ENCODE data around the gene MYNN.

MYNN gene

DNA sequence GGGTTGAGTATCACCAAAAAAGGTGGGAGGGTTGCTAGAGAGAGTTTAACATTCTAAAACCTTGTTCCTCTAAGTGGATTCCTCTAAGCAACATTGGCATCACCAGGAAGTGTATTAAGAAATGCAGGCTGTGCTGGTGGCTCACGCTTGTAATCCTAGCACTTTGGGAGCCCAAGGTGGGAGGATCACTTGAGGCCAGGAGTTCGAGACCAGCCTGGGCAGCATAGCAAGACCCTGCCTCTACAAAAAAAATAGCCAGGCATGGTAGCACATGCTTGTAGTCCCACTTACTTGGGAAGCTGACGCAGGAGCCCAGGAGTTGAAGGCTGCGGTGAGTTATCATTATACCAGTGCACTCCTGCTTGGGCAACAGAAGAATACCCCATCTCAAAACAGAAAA is 4.6 kb downstream of the MYNN start:
- no peak for DNase-seq (ENCODE audit: low read depth in 3 of 3)

DNA sequence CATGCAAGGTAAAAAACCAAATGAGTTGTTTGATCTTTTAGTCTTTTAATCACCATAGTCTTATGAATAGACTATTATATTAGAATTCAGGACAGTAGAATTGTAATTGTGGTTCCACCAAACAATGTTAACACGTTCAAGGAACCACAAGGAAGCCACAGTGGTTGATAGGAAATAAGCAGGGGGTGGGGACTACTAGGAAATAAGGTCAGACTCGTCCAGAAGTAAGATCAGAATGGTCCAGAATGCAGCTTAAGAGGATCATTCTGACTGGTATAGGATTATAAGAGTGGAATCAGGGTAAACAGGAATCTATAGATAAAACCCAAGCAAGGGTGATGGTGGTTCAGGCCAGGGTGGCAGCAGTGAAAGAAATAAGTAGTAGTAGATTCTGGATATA is 7.5 kb downstream of the MYNN start:
- DNase-seq (ENCODE audit: low read depth in 3 of 3), result no peak

DNA sequence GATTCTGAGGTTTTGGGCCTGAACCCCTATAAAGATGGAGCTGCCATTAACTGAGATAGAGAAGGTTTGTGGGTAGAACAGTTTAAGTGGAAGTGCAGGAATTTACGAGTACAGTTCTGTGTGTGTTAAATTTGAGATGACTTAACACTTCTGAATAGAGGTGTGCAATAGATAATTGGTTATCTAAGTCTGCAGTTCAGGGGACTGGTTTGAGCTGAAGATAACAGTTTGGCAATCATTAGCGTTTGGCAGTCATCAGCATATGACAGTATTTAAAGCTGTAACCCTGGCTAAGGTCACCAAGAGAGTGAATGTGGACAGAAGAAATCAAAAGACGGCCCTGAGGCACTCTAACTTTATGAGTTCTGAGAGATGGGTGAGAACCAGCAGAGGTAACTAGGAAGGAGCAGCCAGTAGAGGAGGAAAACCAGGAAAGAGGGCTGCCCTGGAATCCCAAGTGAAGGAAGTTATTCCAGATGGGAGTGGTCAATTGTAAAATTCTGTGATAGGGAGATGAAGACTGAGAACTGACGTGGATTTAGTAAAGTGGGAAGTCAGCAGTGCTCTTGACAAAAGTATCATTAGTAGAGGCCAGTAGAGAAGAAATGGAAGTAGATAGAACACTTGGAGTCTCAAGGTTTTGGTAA is 8.1 kb downstream of the MYNN start:
- DNase-seq (ENCODE audit: low read depth in 3 of 3), result no peak

DNA sequence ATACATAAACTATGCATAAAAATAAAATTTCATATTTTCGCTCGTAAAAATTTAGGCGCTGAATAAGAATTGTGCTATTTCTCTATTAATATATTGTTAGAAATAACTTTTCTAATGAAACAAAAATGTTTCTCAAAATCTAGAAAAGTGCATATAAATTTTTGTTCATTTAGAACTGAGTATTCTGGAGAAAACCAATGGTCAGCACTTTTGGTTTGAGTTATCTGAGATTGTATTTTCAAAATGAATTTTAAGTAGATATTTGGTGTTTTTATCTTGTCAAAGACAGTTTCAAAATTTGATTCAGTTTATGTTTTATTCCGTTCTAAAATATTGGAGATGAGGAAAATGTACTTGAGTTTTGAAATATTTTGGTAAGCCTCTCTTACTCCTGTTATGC is 13.9 kb downstream of the MYNN start:
- no peak for DNase-seq (ENCODE audit: low read depth in 3 of 3)

DNA sequence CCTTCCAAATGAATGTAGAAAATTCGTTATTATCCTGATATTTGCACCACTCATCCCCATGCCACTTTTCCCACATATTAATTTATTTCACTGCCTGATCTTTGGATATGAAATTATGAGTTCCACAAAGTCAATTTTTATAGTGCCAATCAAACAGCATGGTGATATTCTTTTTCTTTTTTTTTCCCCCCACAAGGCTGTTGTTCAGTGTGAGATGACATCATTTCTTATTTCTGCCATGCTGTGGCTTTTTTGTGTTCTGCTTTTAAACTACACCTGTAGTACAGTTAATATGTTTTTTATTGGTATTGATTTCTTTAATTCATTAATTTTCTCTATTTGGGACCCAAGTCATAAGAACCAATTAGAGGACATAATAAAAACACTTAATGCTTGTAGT is 14.6 kb downstream of the MYNN start:
- no peak for DNase-seq (ENCODE audit: low read depth in 3 of 3)

DNA sequence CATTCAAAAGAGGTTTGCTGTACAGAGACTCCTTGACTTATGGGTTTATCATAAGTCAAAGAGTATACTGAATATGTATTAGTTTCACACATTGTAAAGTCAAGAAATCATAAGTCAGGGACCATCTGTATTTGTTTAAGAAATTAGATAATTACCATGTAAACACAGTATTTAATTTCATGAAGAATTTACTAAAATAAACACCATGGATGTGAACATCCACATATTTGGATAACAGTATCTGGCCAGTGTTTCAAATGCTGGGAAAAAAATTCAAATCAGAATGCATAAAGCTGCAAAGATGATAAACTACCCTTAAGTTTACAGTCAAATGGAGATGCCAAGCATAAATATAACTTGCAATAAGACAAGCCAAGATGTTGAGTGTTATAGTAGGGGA is 17.0 kb downstream of the MYNN start:
- DNase-seq (ENCODE audit: low read depth in 3 of 3), result no peak

DNA sequence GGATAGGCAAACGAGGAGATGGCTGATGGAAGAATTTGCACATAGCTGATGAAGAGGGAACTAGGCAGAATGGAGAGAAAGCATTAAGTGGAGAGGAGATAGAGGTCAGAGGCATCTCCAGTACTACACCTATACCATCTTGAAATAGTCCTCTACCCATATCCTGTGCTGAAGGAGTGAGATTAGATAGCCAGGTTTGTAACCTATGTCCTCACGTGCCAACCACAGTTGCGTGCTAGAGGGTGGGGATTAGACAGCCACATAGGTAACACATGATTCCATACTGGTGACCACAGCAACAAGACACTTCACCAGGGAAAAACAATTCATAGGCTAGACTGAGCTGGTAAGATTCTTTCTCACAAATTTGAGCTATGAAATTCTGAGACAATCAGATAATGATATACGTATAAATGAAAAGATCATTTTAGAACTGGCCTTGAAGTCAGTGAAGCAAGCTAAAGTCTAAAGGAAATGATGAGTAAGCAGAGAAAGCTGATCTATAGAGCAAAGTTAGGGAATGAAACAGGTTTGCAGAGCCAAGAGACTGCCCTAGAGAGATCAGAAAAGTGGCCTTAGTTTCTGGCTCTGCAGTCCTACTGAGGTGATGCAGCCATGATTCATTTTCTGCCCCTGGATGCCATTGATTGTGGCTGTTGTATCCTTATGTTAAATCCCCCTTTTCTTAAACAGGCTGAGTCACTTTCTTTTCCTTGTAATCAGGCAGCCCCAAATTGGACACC is 17.7 kb downstream of the MYNN start:
- no peak for DNase-seq (ENCODE audit: low read depth in 3 of 3)

DNA sequence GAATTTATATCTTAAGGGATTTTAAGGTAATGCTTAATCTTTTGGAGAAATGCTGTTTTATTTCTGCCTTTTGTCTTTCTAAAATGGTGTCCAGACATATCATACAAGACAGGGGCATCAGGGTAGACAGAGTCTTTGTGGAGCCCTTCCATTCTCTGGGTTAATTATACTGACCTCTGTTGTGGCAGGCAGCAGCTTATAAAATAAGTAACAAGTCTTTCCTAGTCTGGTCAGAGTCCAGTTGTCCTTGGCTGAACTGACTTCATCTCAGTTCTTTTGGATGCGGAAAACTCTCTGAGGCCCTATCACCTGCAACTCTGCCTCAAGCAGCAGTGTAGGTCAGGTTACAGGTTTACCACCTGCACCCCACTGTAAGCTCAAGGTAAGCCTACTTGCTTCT is 19.2 kb downstream of the MYNN start:
- no peak for DNase-seq (ENCODE audit: low read depth in 3 of 3)

DNA sequence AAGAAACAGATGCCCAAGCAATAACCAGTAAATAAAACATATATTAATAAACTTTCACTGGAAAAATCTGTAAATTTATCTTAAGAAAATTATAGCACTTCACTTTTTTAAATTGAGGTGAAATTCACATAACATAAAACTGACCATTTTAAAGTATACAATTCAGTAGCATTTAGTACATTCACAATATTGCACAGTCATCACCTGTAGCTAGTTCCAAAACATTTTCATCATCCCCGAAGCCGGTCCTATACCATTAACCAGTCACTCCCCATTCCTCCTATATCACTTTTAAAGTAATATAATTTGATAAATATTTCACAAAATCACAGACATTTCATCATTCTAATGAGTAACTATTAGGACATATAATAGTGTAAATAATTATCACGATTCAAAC is 31.5 kb downstream of the MYNN start:
- no peak for DNase-seq (ENCODE audit: low read depth in 3 of 3)

DNA sequence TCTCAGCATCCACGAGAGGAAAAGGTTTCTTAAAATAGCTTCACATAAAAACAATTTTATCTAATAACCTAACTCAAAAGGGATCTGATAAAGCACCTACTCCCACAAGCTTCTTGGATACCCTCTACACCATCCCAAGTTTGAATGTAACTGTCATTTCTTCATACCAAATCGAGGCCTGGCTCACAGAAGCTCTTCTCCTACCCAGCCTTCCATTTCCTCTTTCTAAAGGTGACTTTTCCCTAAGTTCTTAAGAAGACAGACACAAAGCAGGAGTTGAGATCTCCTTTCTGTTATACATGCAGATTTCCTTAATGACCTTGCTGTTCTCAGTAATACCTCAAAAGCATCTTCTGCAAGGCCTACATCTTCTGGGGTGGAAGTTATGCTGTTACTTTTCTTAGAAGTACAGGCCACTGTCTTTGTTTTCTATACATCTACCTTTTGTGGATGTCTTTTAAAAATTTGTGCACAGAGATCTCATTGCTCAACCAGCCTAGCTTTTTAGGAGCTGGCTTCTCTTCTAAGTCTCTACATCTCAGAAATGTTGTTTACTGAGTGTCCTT is 36.1 kb downstream of the MYNN start:
- no peak for DNase-seq (ENCODE audit: low read depth in 3 of 3)

DNA sequence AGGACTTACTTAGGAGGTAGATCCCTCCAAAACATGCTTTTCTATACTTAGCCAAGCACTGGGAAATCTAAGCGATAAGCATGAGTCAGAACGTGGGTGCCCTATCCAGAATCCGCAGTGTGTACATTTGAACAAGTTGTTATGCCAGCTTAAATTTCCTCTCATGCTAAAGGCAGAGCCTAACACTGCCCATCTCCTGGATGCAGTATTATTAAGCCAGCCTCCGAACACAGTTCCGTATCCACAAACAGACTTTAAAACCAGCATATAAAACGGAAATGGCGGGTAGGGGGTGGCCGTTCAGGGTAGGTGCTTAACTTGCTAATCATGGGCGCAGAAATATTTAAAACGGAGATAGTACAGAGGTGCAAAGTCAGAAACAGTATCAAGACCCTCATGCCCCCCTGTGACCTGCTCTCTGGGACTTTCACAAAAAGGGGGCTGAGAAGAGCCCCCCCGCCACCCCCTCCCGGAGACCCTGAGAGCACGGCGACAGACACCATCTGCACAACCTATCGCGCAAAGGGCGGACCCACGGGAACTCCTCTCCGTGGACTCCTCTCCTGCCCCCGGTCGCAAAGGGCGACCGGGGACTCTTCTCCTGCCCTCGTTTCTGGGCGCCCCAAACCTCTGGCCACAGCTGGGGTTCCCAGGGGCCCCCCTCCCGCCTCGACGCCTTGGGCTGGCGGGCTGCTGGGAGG is 38.6 kb downstream of the MYNN start:
- DNase-seq (ENCODE audit: low read depth in 3 of 3), result no peak

DNA sequence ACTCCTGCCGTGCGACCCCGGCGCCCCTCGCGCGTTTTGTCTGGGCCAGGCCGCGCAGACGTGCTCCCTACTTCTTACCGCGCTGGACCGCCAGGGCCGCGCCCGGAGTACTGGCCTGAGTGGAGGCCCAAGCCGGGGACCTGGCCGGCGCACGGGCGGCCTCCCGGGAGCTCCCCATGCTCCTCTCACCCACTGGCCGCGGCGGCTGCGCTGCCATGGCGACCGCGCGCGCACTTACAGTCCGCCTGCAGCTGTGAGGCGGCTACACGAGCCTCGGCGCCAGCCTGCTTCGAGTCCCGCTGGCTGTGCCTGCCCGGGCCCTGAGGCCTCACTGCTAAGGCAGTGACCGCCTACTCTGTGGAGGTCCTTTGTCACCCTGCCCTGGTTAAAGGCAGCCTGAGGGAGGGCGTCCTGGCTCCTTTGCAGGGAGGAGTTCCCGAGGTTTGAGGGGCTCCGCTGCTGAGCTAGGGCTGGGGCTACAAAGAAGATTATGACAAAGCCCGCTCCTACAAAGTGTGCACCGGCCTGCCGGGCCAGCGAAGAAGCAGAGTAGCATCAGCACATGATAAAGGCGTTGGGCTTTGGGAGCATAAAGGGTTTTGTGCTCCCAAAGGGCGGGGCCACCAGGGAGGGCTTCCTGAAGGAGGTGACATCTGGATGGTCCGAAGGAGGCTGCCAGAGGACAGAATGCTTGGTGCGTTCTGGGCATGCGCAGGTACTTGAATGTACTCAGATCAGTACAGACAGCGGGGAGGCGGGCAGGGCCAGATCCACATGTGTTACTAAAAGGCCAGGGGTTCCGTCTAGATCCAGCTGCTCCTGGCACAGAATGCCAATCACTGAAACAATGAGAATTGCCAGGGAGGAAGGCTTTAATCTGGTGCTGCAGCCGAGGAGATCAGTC is 39.4 kb downstream of the MYNN start, which contains the start of the genes LRRC34 and LRRIQ4:
LRRC34 (minus strand) TSS at position 573 of the 904 bp plus-strand sequence; CDS start at position 217, 356 bp downstream.
LRRIQ4 (plus strand) TSS at position 539 of the 904 bp plus-strand sequence. CDS start 9,052 bp downstream, outside the sequence.
- peak; percentile 50 to 73 (median 63) for DNase-seq (ENCODE audit: low read depth in 3 of 3)

DNA sequence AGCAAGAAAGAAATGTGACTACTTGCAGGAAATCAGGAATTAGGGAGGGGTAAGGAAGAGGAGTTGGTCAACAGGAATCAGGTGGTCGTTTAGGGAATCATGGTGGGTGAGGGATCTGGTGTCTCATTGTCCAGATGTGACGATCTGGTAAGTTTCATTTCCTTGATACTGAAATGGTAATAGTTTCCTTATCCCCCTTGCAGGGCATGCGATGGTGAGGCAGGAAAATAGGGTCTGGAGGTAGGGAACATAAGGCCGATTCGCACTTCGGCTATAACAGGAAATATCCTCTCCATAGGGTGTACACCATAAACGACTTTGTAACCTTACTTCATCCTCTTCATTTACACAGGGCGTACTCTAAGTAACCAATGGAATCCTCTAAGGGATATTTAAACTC is 40.1 kb downstream of the MYNN start:
- DNase-seq (ENCODE audit: low read depth in 3 of 3), result no peak

DNA sequence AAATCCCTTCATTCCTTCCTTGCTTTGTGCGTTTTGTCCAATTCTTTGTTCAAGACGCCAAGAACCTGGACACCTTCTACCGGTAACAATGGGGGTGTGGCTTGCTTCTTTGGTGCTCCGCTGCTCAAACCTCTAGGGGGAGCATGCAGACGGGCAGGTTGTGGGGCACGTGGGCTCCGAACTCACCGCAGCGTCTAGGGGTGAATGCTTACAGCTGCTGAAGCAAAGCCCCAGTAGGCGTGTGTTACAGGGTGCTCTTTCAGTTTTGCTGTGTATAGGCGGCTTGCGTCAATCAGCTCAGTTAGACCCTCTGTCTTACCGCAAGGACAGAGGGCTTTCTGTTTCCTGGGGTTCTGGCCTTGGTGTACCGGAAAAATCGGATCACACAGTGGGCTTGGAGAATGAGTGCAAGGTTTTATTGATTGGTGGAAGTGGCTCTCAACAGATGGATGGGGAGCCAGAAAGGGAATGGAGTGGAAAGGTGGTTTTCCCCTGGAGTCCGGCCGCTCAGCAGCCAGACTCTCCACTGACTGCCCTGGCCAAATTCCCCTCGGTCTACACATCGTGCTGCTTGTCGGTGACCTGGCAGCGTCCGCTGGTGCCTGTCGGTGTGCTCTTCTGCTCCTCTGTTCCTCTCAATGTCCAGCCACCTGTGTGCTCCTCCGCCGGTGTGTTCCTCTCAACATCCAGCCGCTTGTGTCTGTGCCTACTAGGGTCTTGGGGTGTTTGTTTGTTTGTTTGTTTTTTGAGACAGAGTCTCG is 40.7 kb downstream of the MYNN start:
- peak; percentile 40 to 69 (median 60) for DNase-seq (ENCODE audit: low read depth in 3 of 3)

DNA sequence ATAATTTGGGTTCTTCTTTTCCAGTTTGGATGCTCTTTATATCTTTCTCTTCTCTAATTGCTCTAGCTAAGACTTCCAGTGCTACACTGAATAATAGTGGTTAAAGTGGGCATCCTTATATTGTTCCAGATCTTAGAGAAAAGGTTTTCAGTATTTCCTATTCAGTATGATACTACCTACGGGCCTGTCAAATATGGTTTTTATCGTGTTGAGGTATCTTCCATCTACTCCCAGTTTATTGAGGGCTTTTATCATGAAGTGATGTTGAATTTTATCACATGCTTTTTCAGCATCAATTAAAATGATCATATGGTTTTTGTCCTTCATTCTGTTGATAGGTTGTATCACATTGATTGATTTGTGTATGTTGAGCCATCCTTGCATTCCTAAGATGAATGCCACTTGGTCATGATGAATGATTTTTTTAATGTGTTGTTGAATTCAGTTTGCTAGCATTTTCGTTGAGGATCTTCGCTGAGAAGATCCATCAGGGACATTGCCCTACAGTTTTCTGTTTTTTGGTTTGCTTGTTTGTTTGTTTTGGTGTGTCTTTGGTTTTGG is 42.5 kb downstream of the MYNN start:
- DNase-seq (ENCODE audit: low read depth in 3 of 3), result no peak

DNA sequence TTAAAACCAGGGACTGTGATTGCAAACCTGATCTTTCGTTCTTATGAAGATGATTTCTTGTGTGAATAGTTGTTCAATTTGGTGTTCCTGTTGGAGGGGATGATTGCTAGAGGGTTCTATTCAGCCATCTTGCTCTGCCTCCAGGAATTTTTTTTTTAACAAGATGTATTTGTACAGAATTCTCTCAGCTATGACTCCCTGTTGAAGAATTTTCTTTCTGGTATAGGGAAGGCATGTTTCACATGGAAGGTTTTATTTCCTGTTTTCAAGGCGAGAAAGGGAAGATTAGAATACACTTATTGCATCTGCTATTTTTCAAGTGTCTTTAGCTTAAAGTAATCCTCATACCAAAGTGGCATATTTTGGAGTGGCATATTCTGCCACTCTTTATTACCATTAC is 45.1 kb downstream of the MYNN start:
- no peak for DNase-seq (ENCODE audit: low read depth in 3 of 3)

DNA sequence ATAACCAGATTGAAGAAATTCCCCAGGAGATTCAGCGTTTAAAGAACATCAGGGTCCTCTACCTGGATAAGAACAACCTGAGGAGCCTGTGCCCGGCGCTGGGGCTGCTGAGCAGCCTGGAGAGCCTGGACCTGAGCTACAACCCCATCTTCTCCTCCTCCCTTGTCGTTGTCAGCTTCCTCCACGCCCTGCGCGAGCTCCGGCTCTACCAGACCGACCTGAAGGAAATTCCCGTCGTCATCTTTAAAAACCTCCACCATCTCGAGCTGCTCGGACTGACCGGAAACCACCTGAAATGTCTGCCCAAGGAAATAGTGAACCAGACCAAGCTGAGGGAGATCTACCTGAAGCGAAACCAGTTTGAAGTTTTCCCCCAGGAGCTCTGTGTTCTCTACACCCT is 48.9 kb downstream of the MYNN start:
- no peak for DNase-seq (ENCODE audit: low read depth in 3 of 3)

DNA sequence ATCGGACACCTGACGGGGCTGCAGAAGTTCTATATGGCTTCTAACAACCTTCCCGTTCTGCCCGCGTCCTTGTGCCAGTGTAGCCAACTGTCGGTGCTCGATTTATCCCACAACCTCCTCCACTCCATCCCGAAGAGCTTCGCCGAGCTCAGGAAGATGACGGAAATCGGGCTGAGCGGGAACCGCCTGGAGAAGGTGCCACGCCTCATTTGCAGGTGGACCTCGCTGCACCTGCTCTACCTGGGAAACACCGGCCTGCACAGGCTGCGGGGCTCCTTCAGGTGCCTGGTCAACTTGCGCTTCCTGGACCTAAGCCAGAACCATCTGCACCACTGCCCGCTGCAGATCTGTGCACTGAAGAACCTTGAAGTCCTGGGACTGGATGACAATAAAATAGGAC is 49.3 kb downstream of the MYNN start:
- DNase-seq (ENCODE audit: low read depth in 3 of 3), result no peak

DNA sequence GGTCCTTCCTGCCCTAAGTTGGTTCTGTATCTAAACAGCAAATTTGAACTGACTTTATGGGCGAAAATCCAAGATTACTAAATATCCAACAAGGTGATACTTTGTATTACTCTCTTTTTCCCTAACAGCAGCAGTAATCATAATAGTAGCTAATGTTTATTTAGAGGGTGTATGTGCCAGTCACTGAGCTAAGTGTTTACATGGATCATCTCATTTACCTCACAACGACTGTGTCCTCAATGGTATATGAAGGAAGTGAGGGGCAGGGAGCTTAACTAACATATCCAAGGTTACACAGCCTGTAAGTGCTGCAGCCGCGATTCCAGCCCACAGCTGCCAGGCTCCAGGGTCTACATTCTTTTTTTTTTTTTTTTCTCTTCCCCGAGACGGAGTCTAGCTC is 49.8 kb downstream of the MYNN start:
- DNase-seq (ENCODE audit: low read depth in 3 of 3), result no peak

DNA sequence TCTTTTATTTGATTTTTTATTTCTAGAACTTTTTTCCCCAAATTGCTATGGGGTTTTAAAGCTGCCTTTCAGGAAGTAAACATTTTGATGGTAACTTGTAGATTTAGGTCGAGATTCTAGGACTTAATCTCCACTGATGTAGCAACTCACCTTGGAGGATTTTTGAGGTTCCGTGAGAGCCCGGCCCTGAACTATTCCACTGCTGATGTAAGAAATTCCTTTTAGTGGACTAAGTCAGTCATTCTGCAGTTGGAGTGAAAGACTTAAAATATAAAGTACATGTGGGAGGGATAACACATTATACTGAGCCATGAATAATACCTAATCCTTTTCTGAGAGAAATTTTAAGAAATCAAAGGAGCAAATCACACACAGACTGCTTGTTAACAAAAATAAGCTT is 52.1 kb downstream of the MYNN start:
- DNase-seq (ENCODE audit: low read depth in 3 of 3), result no peak

All from stimulated activated CD4-positive, alpha-beta T cell treated with anti-CD3 and anti-CD28 coated beads, TNF-alpha, amount 100 ng/mL, for 48 hours (primary cell).